22Rv1 (cell line): ENCODE data around the gene STRIP2.

ENCODE experiments used
- CTCF ChIP-seq: fragments of 450-650 bp; IDR thresholded peaks from 2 replicates; pipeline ENCODE4 v1.5.1; 2017; ENCODE audit warnings: mild to moderate bottlenecking
- ZFX ChIP-seq: fragments of 450-650 bp; IDR thresholded peaks from 2 replicates; pipeline ENCODE4 v1.6.1; 2017; ENCODE audit warnings: antibody characterized with exemption, borderline replicate concordance

DNA sequence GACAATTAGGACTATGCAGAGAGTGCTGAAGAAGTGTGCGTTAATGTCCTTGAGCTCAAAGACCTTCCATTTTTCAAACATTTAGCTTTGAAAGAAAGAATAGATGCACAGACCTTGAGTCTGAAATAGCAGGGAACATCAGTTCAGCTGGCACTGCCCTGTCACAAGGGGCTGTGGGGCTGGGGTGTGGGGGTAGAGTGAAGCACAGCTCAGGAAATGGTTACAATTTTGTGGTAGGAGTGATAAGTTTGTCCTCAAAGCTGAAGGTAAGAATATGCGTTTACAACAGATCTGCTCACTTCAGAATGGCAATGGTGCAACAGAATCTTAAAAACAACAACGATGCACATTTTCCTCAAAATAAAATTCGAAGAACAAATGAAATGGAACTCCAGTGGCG, 101.7 kb downstream of the STRIP2 start:
- TF ChIP-seq CTCF (no peak), ZFX (no peak)
